Rectal smooth muscle tissue (tissue), 1 donor: ENCODE measurements around the gene ACADS.

Experiments
- H3K27ac ChIP-seq: one replicate; pipeline ENCODE4 v1.7.0; 2013; ENCODE audit warnings: low read depth, low read length, inconsistent platforms
- H3K27me3 ChIP-seq: one replicate; pipeline ENCODE4 v1.7.0; 2013; ENCODE audit warnings: low read length; ENCODE audit not compliant: control insufficient read depth, insufficient read depth
- H3K36me3 ChIP-seq: one replicate; pipeline ENCODE4 v1.7.0; 2013; ENCODE audit warnings: low read length; ENCODE audit not compliant: control insufficient read depth, insufficient read depth
- H3K4me1 ChIP-seq: one replicate; pipeline ENCODE4 v1.7.0; 2013; ENCODE audit warnings: low read length; ENCODE audit not compliant: control insufficient read depth, insufficient read depth
- H3K4me3 ChIP-seq: one replicate; pipeline ENCODE4 v1.7.0; 2013; ENCODE audit warnings: low read length
- H3K9ac ChIP-seq: one replicate; pipeline ENCODE4 v1.7.0; 2013; ENCODE audit warnings: low read length

Gene ACADS, protein sequence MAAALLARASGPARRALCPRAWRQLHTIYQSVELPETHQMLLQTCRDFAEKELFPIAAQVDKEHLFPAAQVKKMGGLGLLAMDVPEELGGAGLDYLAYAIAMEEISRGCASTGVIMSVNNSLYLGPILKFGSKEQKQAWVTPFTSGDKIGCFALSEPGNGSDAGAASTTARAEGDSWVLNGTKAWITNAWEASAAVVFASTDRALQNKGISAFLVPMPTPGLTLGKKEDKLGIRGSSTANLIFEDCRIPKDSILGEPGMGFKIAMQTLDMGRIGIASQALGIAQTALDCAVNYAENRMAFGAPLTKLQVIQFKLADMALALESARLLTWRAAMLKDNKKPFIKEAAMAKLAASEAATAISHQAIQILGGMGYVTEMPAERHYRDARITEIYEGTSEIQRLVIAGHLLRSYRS

DNA sequence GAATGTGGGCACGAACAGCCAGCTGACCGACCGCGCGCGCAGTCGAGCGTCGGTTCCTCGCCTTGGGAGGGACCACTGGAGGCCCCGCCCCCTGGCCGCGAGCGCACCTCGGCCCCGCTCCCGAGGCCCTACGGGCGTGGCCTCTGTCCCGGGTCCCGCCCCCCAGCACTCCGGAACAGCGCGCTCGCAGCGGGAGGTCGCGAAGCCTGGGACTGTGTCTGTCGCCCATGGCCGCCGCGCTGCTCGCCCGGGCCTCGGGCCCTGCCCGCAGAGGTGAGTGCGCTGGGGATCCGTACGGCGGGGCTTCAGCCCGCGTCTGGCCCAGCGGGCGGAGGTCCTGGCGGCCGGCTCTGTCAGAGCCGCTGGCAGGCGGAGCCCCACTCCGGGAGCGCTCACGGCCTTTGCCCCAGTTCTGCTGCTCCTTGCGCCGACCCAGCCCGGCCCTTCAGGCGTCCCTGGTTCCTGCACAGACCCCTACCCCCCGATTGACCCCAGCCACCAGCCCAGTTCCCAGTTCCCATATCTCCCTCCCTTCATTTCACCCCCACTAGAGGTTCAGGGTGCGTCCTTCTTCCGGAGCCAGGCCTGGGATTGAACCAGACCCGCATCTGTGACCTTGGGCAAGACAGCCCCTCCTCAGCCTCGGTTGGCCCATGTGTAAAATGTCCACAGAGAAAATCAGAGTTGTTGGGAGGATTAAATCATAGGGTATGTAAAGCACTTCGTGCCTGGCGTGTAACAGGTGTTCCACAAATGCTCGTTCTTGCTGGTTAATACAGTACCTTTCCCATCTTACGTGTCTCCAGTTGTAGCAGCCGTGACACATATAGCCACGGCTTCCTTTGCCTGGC, at the start of gene ACADS:
TSS of gene ACADS (plus strand) at position 168 of the 851 bp plus-strand sequence. CDS start at position 228, 60 bp downstream.
- Histone ChIP-seq H3K27me3 (no peaks in the 10 kb centered on the region), H3K4me1 (no peaks in the 10 kb centered on the region), H3K27ac (peak within 1 kb of the TSS; percentile 67), H3K4me3 (peak within 1 kb of the TSS; percentile 69), H3K9ac (peak within 1 kb of the TSS; percentile 6), H3K36me3 (peaks cover 5% of the 10 kb centered on the region)

DNA sequence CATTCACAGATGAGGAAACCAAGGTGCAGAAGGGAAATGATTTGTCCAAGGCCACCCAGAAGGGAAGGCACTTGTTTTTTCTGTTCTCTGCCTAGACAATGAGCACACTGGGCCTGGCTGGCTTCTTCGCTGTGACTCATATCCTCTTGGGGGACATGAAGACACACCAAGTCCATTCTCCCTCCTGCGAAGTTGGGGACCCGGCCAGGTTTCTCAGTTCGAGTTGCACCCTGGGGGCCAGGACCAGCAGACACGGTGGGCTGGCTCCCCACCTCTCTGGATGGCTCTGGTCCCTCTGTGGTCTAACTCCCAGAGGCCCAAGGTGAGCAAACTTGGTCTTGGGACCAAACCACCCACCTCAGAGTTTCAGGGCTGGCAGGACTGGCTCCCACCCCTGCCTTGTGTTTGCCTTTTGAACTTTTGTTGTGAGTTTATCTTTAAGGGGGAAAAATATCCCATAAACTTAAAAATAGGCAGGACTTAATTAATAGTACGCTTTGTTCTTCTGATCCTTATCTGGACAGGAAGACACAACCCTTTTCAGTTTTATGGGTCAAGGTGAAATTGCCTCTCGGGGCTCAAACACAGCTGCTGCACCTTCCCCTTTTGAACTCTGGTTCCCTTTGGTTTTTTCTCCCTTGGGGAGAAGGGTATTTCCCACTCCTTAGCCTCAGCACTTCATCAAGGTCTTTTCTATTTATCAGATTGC, 47.7 kb upstream of the ACADS start:
- no peaks in the 10 kb centered on the region for H3K36me3 ChIP-seq
- H3K27me3 ChIP-seq = no peaks in the 10 kb centered on the region
- no peak overlapping the region for H3K4me3 ChIP-seq
- H3K9ac ChIP-seq = no peak overlapping the region
- no peaks in the 10 kb centered on the region for H3K4me1 ChIP-seq
- H3K27ac ChIP-seq = no peak overlapping the region

DNA sequence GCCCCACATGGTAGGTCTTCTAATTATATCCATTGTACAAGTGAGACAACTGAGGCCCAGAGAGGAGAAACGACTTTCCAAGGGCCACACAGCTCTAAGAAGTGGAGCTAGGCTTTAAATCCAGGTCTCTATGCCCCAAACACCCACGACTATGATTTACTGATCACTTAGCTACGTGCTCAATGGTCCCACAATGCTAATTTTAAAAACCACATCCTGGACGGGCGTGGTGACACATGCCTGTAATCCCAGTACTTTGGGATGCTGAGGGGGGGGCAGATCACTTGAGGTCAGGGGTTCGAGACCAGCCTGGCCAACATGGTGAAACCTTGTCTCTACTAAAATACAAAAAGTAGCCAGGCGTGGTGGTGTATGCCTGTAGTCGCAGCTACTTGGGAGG, 47.1 kb upstream of the ACADS start:
- no peak overlapping the region for H3K4me3 ChIP-seq
- H3K27me3 ChIP-seq = no peaks in the 10 kb centered on the region
- H3K36me3 ChIP-seq = no peaks in the 10 kb centered on the region
- H3K4me1 ChIP-seq = no peaks in the 10 kb centered on the region
- no peak overlapping the region for H3K27ac ChIP-seq
- H3K9ac ChIP-seq = no peak overlapping the region

DNA sequence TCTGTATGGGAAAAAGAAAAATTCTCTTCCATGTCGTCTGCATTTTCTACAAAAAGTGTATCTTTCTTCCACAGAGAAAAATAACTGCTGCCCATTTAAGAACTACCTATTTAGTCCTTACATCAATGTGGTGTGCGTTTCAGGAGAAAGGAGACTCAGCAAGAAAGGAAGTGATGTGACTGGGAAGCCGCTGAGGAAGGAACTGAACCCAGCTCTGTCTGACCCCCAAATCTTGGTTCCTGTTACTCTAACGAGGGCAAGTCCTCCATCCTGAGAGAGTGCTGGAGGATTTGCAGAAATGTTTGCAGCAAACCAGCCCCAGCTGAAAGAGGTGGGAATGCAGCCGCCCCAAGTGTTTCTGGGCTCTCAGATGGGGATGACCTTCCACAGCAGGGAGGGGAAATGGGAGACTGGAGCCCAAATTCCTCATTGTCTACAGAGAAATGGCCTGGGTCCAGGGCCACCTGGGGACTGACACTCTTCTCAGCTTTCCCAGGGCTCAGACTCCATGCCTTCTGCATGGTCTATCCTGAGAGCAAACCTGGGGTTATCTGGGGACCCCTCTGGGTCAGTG, 45.4 kb upstream of the ACADS start:
- Histone ChIP-seq H3K4me3 (no peak overlapping the region), H3K36me3 (no peaks in the 10 kb centered on the region), H3K27ac (no peak overlapping the region), H3K27me3 (no peaks in the 10 kb centered on the region), H3K4me1 (no peaks in the 10 kb centered on the region), H3K9ac (no peak overlapping the region)

DNA sequence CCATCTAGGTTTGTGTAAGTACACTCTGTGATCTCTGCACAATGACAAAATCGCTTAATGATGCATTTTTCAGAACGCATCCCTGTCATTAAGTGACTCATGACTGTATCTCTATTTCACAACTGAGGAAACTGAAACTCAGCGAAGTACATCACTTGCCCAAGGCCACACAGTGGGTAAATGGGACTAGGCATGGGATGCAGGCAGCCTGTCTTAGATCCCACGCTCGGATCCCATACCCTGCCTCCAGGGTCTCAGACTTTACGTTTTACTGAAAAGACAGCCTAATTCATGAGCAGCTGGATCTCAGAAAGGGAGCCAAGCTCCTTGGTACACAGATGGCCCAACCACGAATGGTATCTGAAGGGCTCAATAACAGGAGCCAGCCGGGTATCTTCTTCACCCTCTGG, 41.1 kb upstream of the ACADS start:
- no peak overlapping the region for H3K27ac ChIP-seq
- H3K4me1 ChIP-seq = peaks cover 18% of the 10 kb centered on the region

DNA sequence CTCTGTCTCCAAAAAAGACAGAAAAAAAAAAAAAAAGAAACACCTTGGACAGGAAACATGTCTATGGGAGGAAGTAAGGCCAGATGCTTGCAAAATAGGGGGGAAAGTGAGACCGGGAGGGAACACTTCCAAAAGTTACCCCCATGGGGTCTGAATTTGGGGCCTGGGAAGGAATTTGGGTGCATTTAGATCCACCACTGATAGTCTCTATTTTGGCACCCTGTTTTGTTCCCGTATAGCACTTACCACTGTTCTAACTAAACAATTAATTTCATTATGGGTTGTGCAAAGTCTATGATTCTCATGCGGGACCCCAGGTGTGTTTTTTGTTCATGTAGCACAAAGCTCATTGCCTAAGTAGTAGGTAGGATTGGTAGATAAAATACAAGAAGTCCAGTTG, 40.1 kb upstream of the ACADS start:
- H3K4me3 ChIP-seq = no peak overlapping the region
- no peaks in the 10 kb centered on the region for H3K36me3 ChIP-seq
- H3K27ac ChIP-seq = no peak overlapping the region
- no peaks in the 10 kb centered on the region for H3K27me3 ChIP-seq
- H3K4me1 ChIP-seq = peaks cover 19% of the 10 kb centered on the region
- H3K9ac ChIP-seq = no peak overlapping the region

More for the DNA sequence above, 41.1 kb upstream of the ACADS start:
- Histone ChIP-seq H3K9ac (no peak overlapping the region), H3K4me3 (no peak overlapping the region), H3K27me3 (no peaks in the 10 kb centered on the region), H3K36me3 (no peaks in the 10 kb centered on the region)

DNA sequence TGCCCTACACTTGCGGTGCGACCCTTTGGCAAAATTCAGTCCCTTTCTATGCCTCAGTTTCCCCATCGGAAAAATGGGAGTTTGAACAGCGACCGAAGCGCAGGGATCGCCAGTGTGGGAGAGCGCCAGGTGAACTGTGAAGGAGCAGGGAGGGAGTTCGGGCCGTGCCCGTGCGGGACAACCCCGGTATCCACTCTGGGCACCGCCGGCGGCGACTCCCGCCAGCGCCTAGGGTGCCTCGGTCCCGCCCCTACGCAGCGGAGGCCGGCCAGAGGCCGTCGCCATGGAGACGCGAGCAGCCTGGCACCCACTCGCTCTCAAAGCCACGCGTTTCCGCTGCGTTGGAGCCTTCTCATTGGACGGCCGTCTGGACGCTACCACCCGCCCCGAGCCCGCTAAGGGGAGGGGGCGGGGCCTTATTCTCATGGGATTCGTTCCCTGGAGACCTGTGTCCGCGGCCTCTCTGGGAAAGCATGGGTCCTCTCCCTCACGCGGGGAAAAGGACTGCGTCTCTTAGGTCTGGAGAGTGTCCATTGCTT, 39.4 kb upstream of the ACADS start:
- Histone ChIP-seq H3K9ac (peak overlapping the region; percentile 46), H3K27ac (peak overlapping the region; percentile 72), H3K27me3 (no peaks in the 10 kb centered on the region), H3K4me1 (peaks cover 19% of the 10 kb centered on the region), H3K36me3 (no peaks in the 10 kb centered on the region), H3K4me3 (peak overlapping the region; percentile 94)

DNA sequence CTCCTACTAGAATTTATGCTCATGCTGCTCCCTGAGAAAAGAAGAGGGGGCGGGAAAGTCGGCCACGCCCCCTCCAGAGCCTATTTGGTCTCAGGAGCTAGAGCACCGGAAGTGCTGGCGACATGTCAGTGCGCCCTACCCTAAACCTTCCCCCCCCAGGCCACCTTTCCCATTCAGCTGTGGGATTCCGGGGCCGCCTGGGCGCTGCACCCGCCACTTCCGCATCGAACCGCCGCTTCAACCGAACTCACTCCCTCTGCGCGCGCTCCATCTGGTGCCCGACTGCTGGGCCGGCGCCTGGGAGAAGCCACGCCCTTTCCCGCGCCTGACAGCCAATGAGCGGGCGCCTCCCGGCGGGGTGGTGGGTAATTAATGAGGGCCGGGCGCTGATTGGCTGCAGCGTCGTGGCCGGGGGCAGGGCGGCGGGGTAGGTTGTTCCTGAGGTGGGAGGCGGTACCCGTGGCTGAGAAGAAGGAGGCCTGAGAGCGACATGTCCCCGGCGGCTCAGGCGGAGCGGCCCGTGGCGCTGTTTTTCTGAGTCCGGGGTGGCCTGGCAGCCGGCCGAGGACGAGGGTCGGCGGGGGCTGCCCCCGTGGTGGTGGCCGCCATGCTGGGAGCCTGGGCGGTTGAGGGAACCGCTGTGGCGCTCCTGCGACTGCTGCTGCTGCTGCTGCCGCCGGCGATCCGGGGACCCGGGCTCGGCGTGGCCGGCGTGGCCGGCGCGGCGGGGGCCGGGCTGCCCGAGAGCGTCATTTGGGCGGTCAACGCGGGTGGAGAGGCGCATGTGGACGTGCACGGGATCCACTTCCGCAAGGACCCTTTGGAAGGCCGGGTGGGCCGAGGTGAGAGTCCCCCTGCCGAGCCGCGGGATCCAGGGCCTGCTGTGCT, 38.7 kb upstream of the ACADS start, which contains the start of gene MLEC:
TSS of gene MLEC (plus strand) at position 460 of the 888 bp plus-strand sequence. CDS start at position 608, 148 bp downstream.
- H3K4me1 ChIP-seq = peaks cover 19% of the 10 kb centered on the region
- peak within 1 kb of the TSS; percentile 94 for H3K4me3 ChIP-seq
- peak within 1 kb of the TSS; percentile 46 for H3K9ac ChIP-seq
- H3K27me3 ChIP-seq = no peaks in the 10 kb centered on the region
- H3K27ac ChIP-seq = peak within 1 kb of the TSS; percentile 72
- H3K36me3 ChIP-seq = no peaks in the 10 kb centered on the region

DNA sequence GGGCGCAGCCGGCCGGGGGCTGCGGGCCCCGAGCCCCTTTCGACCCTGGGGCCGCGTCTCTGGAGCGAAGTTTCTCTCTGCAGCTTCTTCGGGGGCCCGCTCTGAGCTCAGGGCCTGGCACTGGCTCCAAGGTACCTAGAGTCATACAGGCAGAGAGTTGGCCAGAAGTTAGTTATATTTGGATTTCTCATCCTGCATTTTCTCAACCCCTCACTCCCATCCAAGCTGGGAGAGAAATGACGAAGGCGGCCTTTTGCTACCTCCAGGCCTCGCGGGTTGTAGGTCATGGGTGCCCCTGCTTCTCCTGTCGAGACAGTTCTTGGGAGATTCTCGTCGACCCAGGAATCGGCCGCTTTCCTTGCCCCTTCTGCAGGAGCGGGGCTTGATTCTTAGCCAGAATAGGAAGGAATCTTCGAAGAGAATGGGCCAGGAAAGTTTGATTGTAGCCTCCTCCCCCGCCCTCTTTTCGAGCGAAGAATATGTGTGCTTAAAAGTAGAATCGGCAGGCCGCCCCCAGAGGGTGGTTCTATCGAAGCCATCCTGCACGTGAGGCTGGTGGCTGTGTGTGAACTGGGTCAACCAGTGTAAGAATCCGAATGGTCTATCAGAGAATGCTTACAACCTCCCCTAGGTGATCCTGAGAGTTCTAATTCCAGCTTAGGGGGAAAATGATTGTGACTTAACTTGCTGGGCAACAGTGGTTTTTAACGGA, 37.9 kb upstream of the ACADS start:
- Histone ChIP-seq H3K36me3 (no peaks in the 10 kb centered on the region), H3K4me3 (peak overlapping the region; percentile 94), H3K4me1 (peaks cover 19% of the 10 kb centered on the region), H3K9ac (peak overlapping the region; percentile 46), H3K27me3 (no peaks in the 10 kb centered on the region), H3K27ac (peak overlapping the region; percentile 72)

DNA sequence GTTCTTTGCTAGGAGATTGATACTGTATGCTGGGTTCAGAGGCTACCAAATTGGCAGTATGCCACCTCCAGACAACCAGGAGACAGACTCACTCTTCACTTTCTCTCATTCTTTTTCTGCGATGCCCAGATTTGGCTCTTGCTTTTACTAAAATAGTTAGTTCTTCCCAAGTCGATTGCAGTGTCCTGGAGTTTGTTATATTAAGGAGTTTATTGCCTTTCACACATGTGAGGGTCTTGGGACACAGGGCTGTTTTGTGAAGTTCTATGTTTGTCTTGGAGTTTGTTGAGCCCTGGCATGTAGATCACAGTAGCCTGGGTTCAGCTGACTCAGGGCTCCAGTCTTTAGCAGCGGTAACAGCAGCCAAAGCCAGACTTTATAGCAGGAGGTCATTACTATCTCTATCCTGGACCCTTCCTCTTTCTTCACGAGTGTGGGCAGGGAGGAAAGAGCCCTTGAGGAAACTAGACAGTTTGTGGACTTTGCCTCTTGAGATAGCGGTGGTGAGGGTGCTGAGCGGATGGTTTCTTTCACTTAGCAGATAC, 37.0 kb upstream of the ACADS start:
- no peaks in the 10 kb centered on the region for H3K36me3 ChIP-seq
- H3K27ac ChIP-seq = peak overlapping the region; percentile 72
- H3K4me3 ChIP-seq = peak overlapping the region; percentile 94
- H3K9ac ChIP-seq = peak overlapping the region; percentile 49
- peaks cover 19% of the 10 kb centered on the region for H3K4me1 ChIP-seq
- no peaks in the 10 kb centered on the region for H3K27me3 ChIP-seq
